K562 (cell line): ENCODE measurements around the gene CUL5. TPM values are rescaled to one million over a fixed set of nuclear protein-coding genes. Genes with fewer than 3 reads are reported as not detected.

Source experiments
- ATAC-seq: fragments of 200-7000 bp; cut with Tn5 transposase; 3 replicates; pipeline ENCODE4 v1.9.1; 2020; ENCODE audit warnings: moderate library complexity
- BruUV-seq: library from RNA; stranded (reverse); fragments of 400-500 nt; replicated peaks from 2 replicates; lab custom pipeline; 2021; lab: Mats Ljungman, UMichigan
- CTCF ChIA-PET: fragments of 300-600 bp; formaldehyde crosslinking; extraction: SDS; loops from one replicate; lab custom pipeline; 2021; ENCODE audit warnings: low intra/inter-chr PET ratio; lab: Yijun Ruan, JAX
- POLR2A ChIA-PET: fragments of 300-600, 350-650 bp; sonication (Branson Sonifier 250); formaldehyde crosslinking; extraction: SDS; loops from one replicate; lab custom pipeline; 2021; ENCODE audit warnings: antibody characterized with exemption, inconsistent platforms; lab: Yijun Ruan, JAX
- DNase-seq, 4 experiments: peaks; one replicate each; pipeline versions ENCODE4 v3.0.0 to v3.0.0-alpha.2; 2011 to 2018; ENCODE audit warnings: low spot score in 3 of 4, mixed read lengths in 3 of 4; ENCODE audit errors: extremely low read depth in 1 of 4
- FAIRE-seq: peaks from 2 replicates; lab custom pipeline; 2011; peaks lifted over from hg19 to GRCh38; lab: Jason Lieb, UNC
- H2AFZ ChIP-seq: 2 replicates; pipeline ENCODE4 v1.6.0; 2011; ENCODE audit warnings: low read depth, low read length, control low read depth, inconsistent platforms
- H3K27ac ChIP-seq: fragments of 200-600 bp; 3 replicates; pipeline ENCODE4 v1.8.0; 2011; ENCODE audit warnings: low read depth, mild to moderate bottlenecking, control low read depth, inconsistent platforms, low read length, moderate library complexity, mixed read lengths; ENCODE audit errors: extremely low read depth
- H3K27me3 ChIP-seq, 2 experiments: fragments of 300-600 bp in 1 of 2; 2 replicates in 1 of 2; 3 replicates in 1 of 2; pipeline versions ENCODE4 v1.6.0 to v1.8.0; 2011; ENCODE audit warnings: inconsistent platforms in 2 of 2, low read length in 2 of 2, mild to moderate bottlenecking in 1 of 2, mixed read lengths in 1 of 2, moderate library complexity in 1 of 2; ENCODE audit not compliant: control insufficient read depth in 2 of 2, insufficient read depth in 2 of 2
- H3K36me3 ChIP-seq: fragments of 300-600 bp; 3 replicates; pipeline ENCODE4 v1.8.0; 2011; ENCODE audit warnings: mild to moderate bottlenecking, low read length, inconsistent platforms; ENCODE audit not compliant: control insufficient read depth, insufficient read depth
- H3K4me1 ChIP-seq, 2 experiments: fragments of 200-600 bp in 1 of 2; replicated peaks in 1 of 2; 2 replicates in 1 of 2; 3 replicates in 1 of 2; pipeline versions ENCODE4 v1.5.1 to v1.8.0; 2011; ENCODE audit warnings: inconsistent platforms in 2 of 2, low read length in 2 of 2, mild to moderate bottlenecking in 1 of 2, mixed read lengths in 1 of 2, moderate library complexity in 1 of 2; ENCODE audit not compliant: control insufficient read depth in 2 of 2, insufficient read depth in 2 of 2
- H3K4me2 ChIP-seq: 2 replicates; pipeline ENCODE4 v1.6.1; 2011; ENCODE audit warnings: low read length, control low read depth, inconsistent platforms, mixed read lengths; ENCODE audit not compliant: insufficient read depth
- H3K4me3 ChIP-seq: fragments of 200-600 bp; sonication (generic), shearing (Covaris generic); 2 replicates; pipeline ENCODE4 v1.5.1; 2016; ENCODE audit warnings: control low read depth, inconsistent platforms
- H3K79me2 ChIP-seq: fragments of 200-600 bp; 3 replicates; pipeline ENCODE4 v1.8.0; 2011; ENCODE audit warnings: low read length, inconsistent platforms; ENCODE audit not compliant: control insufficient read depth, insufficient read depth
- H3K9ac ChIP-seq, 2 experiments: 2 replicates each; pipeline versions ENCODE4 v1.6.0 to v1.6.1; 2011; ENCODE audit warnings: low read depth in 2 of 2, low read length in 2 of 2, control low read depth in 1 of 2, inconsistent platforms in 1 of 2, mild to moderate bottlenecking in 1 of 2, mixed read lengths in 1 of 2; ENCODE audit not compliant: insufficient read depth in 1 of 2
- H3K9me1 ChIP-seq: one replicate; pipeline ENCODE4 v1.6.0; 2011; ENCODE audit warnings: inconsistent platforms, mild to moderate bottlenecking, low read length, moderate library complexity; ENCODE audit not compliant: control insufficient read depth, insufficient read depth
- H3K9me3 ChIP-seq: replicated peaks from 2 replicates; pipeline ENCODE4 v1.5.1; 2011; ENCODE audit warnings: low read depth, low read length, inconsistent platforms; ENCODE audit not compliant: control insufficient read depth, insufficient read depth
- H4K20me1 ChIP-seq: replicated peaks from 2 replicates; pipeline ENCODE4 v1.6.1; 2011; ENCODE audit warnings: low read length, inconsistent platforms, mixed read lengths; ENCODE audit not compliant: control insufficient read depth, insufficient read depth
- POLR2A ChIP-seq: fragments of 450-650 bp; conservative IDR thresholded peaks from 2 replicates; pipeline ENCODE4 v1.6.1; 2016
- SRSF3 ChIP-seq: fragments of 200-400 bp; formaldehyde crosslinking; IDR thresholded peaks from 2 replicates; pipeline ENCODE4 v1.6.1; 2016; ENCODE audit warnings: mild to moderate bottlenecking, low read length, moderate library complexity; ENCODE audit not compliant: insufficient read depth
- WGBS: fragments of 100-300 bp; shearing (Covaris generic); methylation state at CpG from one replicate; pipeline ENCODE4 v1.1.6; 2016; ENCODE audit warnings: low coverage, mixed read lengths; ENCODE audit not compliant: insufficient coverage; ENCODE audit errors: missing lambda C conversion rate; 5-methylcytosine and 5-hydroxymethylcytosine counted together
- in situ Hi-C: fragments of 300-500 bp; cut with MboI; formaldehyde crosslinking; loops from 4 replicates; pipeline ENCODE4 v1.15.0; 2018; ENCODE audit warnings: inconsistent platforms, mixed read lengths
- intact Hi-C: fragments of 100-400 bp; cut with micrococcal nuclease; formaldehyde crosslinking; loops from 2 replicates; pipeline ENCODE4 v1.14.2; 2022
- polyA plus RNA-seq, 8 experiments: library from polyadenylated mRNA; depleted of rRNA in 4 of 8; stranded (reverse) in 5 of 8; unstranded in 3 of 8; fragments of >200 nt; fragmentation: Nextera tagmentation in 2 of 8; fragmentation: Illumina TruSeq in 1 of 8; extraction: Ambion mirVana in 2 of 8; extraction: Trizol in 1 of 8; gene quantifications; 2 replicates each; pipeline versions ENCODE4 v1.2.1 to v1.2.3, GENCODE V29; 2011 to 2014; ENCODE audit warnings: inconsistent platforms in 1 of 8, missing spikeins in 1 of 8
- total RNA-seq, 7 experiments: library from RNA; depleted of rRNA in 6 of 7; stranded (reverse); fragments of >200 nt in 6 of 7; fragmentation: Illumina TruSeq in 2 of 7; extraction: Trizol in 2 of 7; gene quantifications; 2 replicates each; pipeline versions ENCODE4 v1.2.1 to v1.2.3, GENCODE V29; 2011 to 2021; ENCODE audit warnings: low replicate concordance in 1 of 7
- TF ChIP-seq, protein P1 (sequence below): sonication (generic); formaldehyde crosslinking; IDR thresholded peaks from 2 replicates; pipeline ENCODE4 v1.8.1; 2023; ENCODE audit warnings: mild to moderate bottlenecking, missing genetic modification reagents
- TF ChIP-seq, protein P2 (sequence below): fragments of 250-450 bp; sonication (Bioruptor Pico); IDR thresholded peaks from 2 replicates; pipeline ENCODE4 v1.5.0; 2022; ENCODE audit warnings: mild to moderate bottlenecking
- TF ChIP-seq, protein P3 (sequence below): IDR thresholded peaks from 2 replicates; pipeline ENCODE4 v1.6.1; 2011; ENCODE audit not compliant: insufficient read length; ENCODE audit errors: extremely low read depth

Gene CUL5
- total and polyA plus RNA-seq, 9 of the 15 experiments (the other 6 are each of a cell fraction or from before 2014, with no cell fraction given) = 14.3 to 45.9 (median 23.0) TPM

DNA sequence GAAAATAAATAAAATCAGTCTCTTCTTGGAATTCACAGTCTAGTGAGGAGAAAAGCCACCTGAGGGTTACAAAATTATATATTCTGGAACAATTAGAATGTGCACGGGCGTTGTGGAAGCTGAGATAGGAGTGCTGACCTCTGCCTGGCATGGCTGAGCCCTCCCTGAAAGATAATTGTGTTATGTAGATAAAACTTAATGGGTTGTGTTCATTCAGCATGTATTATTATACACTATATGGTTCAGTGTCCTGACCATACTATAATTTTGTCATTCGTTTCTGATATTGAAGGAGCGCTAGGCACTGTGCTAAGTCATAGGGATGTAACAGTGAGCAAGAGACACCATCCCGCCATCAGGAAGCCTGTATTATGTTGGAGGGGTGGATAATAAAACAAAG, 116.4 kb downstream of the CUL5 start:
- ChIA-PET POLR2A (no interaction called here), CTCF (no interaction called here)
- in situ Hi-C loops (no loop called here), intact Hi-C loops (loop anchor here (2.0 to 10.0 kb wide), 2 partner anchors 24 to 370 kb away; partner anchors contain the start of gene POGLUT3)
- WGBS = 54% methylated on average over 5 of the region's 5 CpGs
- Histone ChIP-seq H3K9ac (no peak overlapping the region), H3K9me3 (no peaks in the 10 kb centered on the region), H3K4me2 (no peak overlapping the region), H3K9me1 (no peaks in the 10 kb centered on the region), H3K27me3 (no peaks in the 10 kb centered on the region), H3K79me2 (peaks cover 59% of the 10 kb centered on the region), H3K36me3 (peaks cover 19% of the 10 kb centered on the region; the same call in 2 of the 3 replicates), H2AFZ (no peak overlapping the region), H3K4me1 (peaks cover 29 to 30% of the 10 kb centered on the region in 2 experiments; a peak in 4 of 5 replicates), H3K27ac (peak overlapping the region; percentile 5; the same call in 1 of the 3 replicates), H4K20me1 (0 out of 2 replicates have a peak, but pooled peaks cover 3% of the 10 kb centered on the region), H3K4me3 (no peak overlapping the region)
- ATAC-seq (no peak), FAIRE-seq (no peak), DNase-seq (no peak)
- BruUV-seq = no TSS peak
- TF ChIP-seq, protein P1, sequence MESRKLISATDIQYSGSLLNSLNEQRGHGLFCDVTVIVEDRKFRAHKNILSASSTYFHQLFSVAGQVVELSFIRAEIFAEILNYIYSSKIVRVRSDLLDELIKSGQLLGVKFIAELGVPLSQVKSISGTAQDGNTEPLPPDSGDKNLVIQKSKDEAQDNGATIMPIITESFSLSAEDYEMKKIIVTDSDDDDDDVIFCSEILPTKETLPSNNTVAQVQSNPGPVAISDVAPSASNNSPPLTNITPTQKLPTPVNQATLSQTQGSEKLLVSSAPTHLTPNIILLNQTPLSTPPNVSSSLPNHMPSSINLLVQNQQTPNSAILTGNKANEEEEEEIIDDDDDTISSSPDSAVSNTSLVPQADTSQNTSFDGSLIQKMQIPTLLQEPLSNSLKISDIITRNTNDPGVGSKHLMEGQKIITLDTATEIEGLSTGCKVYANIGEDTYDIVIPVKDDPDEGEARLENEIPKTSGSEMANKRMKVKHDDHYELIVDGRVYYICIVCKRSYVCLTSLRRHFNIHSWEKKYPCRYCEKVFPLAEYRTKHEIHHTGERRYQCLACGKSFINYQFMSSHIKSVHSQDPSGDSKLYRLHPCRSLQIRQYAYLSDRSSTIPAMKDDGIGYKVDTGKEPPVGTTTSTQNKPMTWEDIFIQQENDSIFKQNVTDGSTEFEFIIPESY (CRISPR knock-in tag) = peak; percentile 68
- no peak for TF ChIP-seq SRSF3
- TF ChIP-seq POLR2A = no peak
- TF ChIP-seq, protein P2, sequence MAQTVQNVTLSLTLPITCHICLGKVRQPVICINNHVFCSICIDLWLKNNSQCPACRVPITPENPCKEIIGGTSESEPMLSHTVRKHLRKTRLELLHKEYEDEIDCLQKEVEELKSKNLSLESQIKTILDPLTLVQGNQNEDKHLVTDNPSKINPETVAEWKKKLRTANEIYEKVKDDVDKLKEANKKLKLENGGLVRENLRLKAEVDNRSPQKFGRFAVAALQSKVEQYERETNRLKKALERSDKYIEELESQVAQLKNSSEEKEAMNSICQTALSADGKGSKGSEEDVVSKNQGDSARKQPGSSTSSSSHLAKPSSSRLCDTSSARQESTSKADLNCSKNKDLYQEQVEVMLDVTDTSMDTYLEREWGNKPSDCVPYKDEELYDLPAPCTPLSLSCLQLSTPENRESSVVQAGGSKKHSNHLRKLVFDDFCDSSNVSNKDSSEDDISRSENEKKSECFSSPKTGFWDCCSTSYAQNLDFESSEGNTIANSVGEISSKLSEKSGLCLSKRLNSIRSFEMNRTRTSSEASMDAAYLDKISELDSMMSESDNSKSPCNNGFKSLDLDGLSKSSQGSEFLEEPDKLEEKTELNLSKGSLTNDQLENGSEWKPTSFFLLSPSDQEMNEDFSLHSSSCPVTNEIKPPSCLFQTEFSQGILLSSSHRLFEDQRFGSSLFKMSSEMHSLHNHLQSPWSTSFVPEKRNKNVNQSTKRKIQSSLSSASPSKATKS = no peak
- TF ChIP-seq, protein P3, sequence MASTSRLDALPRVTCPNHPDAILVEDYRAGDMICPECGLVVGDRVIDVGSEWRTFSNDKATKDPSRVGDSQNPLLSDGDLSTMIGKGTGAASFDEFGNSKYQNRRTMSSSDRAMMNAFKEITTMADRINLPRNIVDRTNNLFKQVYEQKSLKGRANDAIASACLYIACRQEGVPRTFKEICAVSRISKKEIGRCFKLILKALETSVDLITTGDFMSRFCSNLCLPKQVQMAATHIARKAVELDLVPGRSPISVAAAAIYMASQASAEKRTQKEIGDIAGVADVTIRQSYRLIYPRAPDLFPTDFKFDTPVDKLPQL = no peak
